Lower leg skin (tissue), 3 donors: ENCODE results near the gene GPATCH2.

Source experiments
- CTCF ChIP-seq, 3 donors: fragments of 450-650 bp; IDR thresholded peaks; one replicate each; pipeline ENCODE4 v1.5.1; 2016; ENCODE audit warnings: antibody characterized with exemption in 3 of 3, mild to moderate bottlenecking in 3 of 3, moderate library complexity in 2 of 3
- POLR2A ChIP-seq, 2 donors: fragments of 450-650 bp; IDR thresholded peaks; one replicate each; pipeline ENCODE4 v1.6.1; 2016 to 2017; ENCODE audit warnings: antibody characterized with exemption in 2 of 2, mild to moderate bottlenecking in 1 of 2, moderate library complexity in 1 of 2

GRCh38 chr1:217528271-217528670, 102.6 kb downstream of the GPATCH2 start:
- TF ChIP-seq CTCF (IDR thresholded peaks at IDR 0.05): no peak
- no peak for TF ChIP-seq POLR2A (IDR thresholded peaks at IDR 0.05)
